Neural cell (in vitro differentiated cells): ENCODE measurements around the gene ITGB1BP2. TPM values are rescaled to one million over a fixed set of nuclear protein-coding genes. Genes with fewer than 3 reads are reported as not detected.

Source experiments
- H2AFZ ChIP-seq: fragments of 200-600, 300-800 bp; sonication (generic), shearing (Covaris generic); 2 replicates; pipeline ENCODE4 v1.6.0; 2014; ENCODE audit warnings: low read depth, mild to moderate bottlenecking, antibody characterized with exemption, low read length, moderate library complexity
- H3F3A ChIP-seq: fragments of 200-600 bp; shearing (Covaris generic); 2 replicates; pipeline ENCODE4 v1.6.1; 2016; ENCODE audit warnings: mild to moderate bottlenecking, moderate library complexity, mixed read lengths, antibody characterized with exemption, low read length; ENCODE audit not compliant: insufficient read depth, poor library complexity, severe bottlenecking
- H3K27ac ChIP-seq: fragments of 200-600, 300-800 bp; sonication (generic), shearing (Covaris generic); 2 replicates; pipeline ENCODE4 v1.5.1; 2014; ENCODE audit warnings: mild to moderate bottlenecking, low read length, moderate library complexity
- H3K27me3 ChIP-seq: fragments of 300-800, 200-600 bp; sonication (generic), shearing (Covaris generic); 2 replicates; pipeline ENCODE4 v1.6.0; 2014; ENCODE audit warnings: mild to moderate bottlenecking, low read depth, low read length, moderate library complexity; ENCODE audit not compliant: insufficient read depth
- H3K36me3 ChIP-seq: fragments of 300-800, 200-600 bp; sonication (generic), shearing (Covaris generic); 2 replicates; pipeline ENCODE4 v1.5.1; 2014; ENCODE audit warnings: mild to moderate bottlenecking, antibody characterized with exemption, low read length, moderate library complexity; ENCODE audit not compliant: insufficient read depth
- H3K4me2 ChIP-seq: fragments of 300-800, 200-600 bp; sonication (generic), shearing (Covaris generic); 2 replicates; pipeline ENCODE4 v1.6.0; 2014; ENCODE audit warnings: mild to moderate bottlenecking, low read length
- H3K4me3 ChIP-seq: fragments of 300-800, 200-600 bp; sonication (generic), shearing (Covaris generic); 2 replicates; pipeline ENCODE4 v1.5.1; 2014; ENCODE audit warnings: mild to moderate bottlenecking, low read length, moderate library complexity
- H3K79me2 ChIP-seq: fragments of 200-600 bp; shearing (Covaris generic); replicated peaks from 2 replicates; pipeline ENCODE4 v1.6.0; 2014; ENCODE audit warnings: mild to moderate bottlenecking, low read length, moderate library complexity; ENCODE audit not compliant: insufficient read depth
- H3K9ac ChIP-seq: fragments of 300-800, 200-600 bp; sonication (generic), shearing (Covaris generic); 2 replicates; pipeline ENCODE4 v1.6.1; 2016; ENCODE audit warnings: mild to moderate bottlenecking, low read length, mixed read lengths
- H3K9me2 ChIP-seq: fragments of 200-600 bp; shearing (Covaris generic); 2 replicates; pipeline ENCODE4 v1.6.1; 2016; ENCODE audit warnings: mild to moderate bottlenecking, low read length, mixed read lengths; ENCODE audit not compliant: insufficient read depth
- H3K9me3 ChIP-seq: fragments of 200-600, 300-800 bp; sonication (generic), shearing (Covaris generic); 2 replicates; pipeline ENCODE4 v1.6.1; 2016; ENCODE audit warnings: mild to moderate bottlenecking, mixed run types, low read length, moderate library complexity, mixed read lengths
- H4K20me1 ChIP-seq: fragments of 200-600 bp; shearing (Covaris generic); 2 replicates; pipeline ENCODE4 v1.6.1; 2016; ENCODE audit warnings: mild to moderate bottlenecking, mixed run types; ENCODE audit not compliant: insufficient read depth
- EP300 ChIP-seq: fragments of 450-650 bp; conservative IDR thresholded peaks from 2 replicates; pipeline ENCODE4 v1.6.1; 2014; ENCODE audit warnings: antibody characterized with exemption, mild to moderate bottlenecking, moderate library complexity; ENCODE audit not compliant: poor library complexity, severe bottlenecking
- EZH2 ChIP-seq: fragments of 200-600, 300-800 bp; shearing (Covaris generic), sonication (generic); IDR thresholded peaks from 2 replicates; pipeline ENCODE4 v1.6.1; 2014; ENCODE audit warnings: antibody characterized with exemption, low read length, borderline replicate concordance, mild to moderate bottlenecking; ENCODE audit not compliant: insufficient read depth, poor library complexity, severe bottlenecking
- MXI1 ChIP-seq: fragments of 450-650 bp; conservative IDR thresholded peaks from 2 replicates; pipeline ENCODE4 v1.6.1; 2014; ENCODE audit warnings: antibody characterized with exemption, mild to moderate bottlenecking; ENCODE audit not compliant: poor library complexity, severe bottlenecking
- POLR2AphosphoS5 ChIP-seq: IDR thresholded peaks from 2 replicates; pipeline ENCODE4 v1.6.1; 2012
- RAD21 ChIP-seq: fragments of 450-650 bp; conservative IDR thresholded peaks from 2 replicates; pipeline ENCODE4 v1.6.1; 2014; ENCODE audit warnings: antibody characterized with exemption, mild to moderate bottlenecking, moderate library complexity
- SMC3 ChIP-seq: fragments of 450-650 bp; conservative IDR thresholded peaks from 2 replicates; pipeline ENCODE4 v1.6.1; 2014; ENCODE audit warnings: antibody characterized with exemption, mild to moderate bottlenecking, moderate library complexity; ENCODE audit not compliant: poor library complexity
- TAF1 ChIP-seq: IDR thresholded peaks from 2 replicates; pipeline ENCODE4 v1.6.1; 2012; ENCODE audit warnings: low read depth
- polyA plus RNA-seq: library from polyadenylated mRNA; depleted of rRNA; stranded (reverse); fragments of >200 nt; gene quantifications from 2 replicates; pipeline ENCODE4 v1.2.3, GENCODE V29; 2014
- TF ChIP-seq, protein P1 (sequence below): IDR thresholded peaks from 2 replicates; pipeline ENCODE4 v1.6.1; 2012; ENCODE audit warnings: borderline replicate concordance
- TF ChIP-seq, protein P2 (sequence below): fragments of 450-650 bp; IDR thresholded peaks from 2 replicates; pipeline ENCODE4 v1.5.1; 2014; ENCODE audit warnings: antibody characterized with exemption, mild to moderate bottlenecking, moderate library complexity; ENCODE audit not compliant: poor library complexity, severe bottlenecking

The ITGB1BP2 gene
- polyA plus RNA-seq, 1 donor from 2014 or later, result 2.8 TPM

DNA sequence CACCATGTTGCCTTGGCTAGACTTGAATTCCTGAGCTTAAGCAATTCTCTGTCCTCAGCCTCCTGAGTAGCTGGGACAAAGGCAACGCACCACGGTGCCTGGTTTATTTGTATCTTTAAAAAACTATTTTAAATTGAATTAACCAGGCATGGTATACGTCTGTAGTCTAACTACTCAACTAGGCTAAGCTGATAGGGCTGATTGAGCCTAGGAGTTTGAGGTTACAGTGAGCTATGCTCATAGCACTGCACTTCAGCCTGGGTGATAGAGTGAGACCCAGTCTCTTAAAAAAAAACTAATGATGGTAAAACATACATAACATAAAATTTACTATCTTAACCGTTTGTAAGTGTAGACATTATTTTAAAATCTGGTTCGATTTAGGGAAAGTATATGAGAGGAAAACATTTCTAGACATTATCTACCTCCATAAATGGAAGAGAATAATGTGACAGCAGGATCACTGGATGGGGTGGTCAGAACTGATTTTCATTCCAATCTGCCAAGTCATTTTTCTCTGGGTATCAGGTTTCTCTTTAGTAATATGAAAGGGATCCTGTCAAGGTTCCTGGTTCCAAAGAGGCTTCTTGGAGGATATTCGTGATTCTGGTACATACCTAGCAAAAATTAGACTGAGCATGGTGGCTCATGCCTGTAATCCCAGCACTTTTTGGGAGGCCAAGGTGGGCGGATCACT is 8.7 kb upstream of the ITGB1BP2 start:
- Histone ChIP-seq H3K27ac (no peak overlapping the region), H3K4me2 (no peak overlapping the region), H3F3A (no peaks in the 10 kb centered on the region), H3K9ac (no peak overlapping the region), H3K36me3 (no peaks in the 10 kb centered on the region), H3K79me2 (peaks cover 16% of the 10 kb centered on the region), H4K20me1 (no peaks in the 10 kb centered on the region), H3K9me2 (no peaks in the 10 kb centered on the region), H3K27me3 (no peaks in the 10 kb centered on the region), H3K9me3 (no peaks in the 10 kb centered on the region), H2AFZ (no peak overlapping the region), H3K4me3 (no peak overlapping the region)
- TF ChIP-seq, protein P1, sequence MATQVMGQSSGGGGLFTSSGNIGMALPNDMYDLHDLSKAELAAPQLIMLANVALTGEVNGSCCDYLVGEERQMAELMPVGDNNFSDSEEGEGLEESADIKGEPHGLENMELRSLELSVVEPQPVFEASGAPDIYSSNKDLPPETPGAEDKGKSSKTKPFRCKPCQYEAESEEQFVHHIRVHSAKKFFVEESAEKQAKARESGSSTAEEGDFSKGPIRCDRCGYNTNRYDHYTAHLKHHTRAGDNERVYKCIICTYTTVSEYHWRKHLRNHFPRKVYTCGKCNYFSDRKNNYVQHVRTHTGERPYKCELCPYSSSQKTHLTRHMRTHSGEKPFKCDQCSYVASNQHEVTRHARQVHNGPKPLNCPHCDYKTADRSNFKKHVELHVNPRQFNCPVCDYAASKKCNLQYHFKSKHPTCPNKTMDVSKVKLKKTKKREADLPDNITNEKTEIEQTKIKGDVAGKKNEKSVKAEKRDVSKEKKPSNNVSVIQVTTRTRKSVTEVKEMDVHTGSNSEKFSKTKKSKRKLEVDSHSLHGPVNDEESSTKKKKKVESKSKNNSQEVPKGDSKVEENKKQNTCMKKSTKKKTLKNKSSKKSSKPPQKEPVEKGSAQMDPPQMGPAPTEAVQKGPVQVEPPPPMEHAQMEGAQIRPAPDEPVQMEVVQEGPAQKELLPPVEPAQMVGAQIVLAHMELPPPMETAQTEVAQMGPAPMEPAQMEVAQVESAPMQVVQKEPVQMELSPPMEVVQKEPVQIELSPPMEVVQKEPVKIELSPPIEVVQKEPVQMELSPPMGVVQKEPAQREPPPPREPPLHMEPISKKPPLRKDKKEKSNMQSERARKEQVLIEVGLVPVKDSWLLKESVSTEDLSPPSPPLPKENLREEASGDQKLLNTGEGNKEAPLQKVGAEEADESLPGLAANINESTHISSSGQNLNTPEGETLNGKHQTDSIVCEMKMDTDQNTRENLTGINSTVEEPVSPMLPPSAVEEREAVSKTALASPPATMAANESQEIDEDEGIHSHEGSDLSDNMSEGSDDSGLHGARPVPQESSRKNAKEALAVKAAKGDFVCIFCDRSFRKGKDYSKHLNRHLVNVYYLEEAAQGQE, result no peak
- TF ChIP-seq EZH2, result no peak
- TF ChIP-seq, protein P2, sequence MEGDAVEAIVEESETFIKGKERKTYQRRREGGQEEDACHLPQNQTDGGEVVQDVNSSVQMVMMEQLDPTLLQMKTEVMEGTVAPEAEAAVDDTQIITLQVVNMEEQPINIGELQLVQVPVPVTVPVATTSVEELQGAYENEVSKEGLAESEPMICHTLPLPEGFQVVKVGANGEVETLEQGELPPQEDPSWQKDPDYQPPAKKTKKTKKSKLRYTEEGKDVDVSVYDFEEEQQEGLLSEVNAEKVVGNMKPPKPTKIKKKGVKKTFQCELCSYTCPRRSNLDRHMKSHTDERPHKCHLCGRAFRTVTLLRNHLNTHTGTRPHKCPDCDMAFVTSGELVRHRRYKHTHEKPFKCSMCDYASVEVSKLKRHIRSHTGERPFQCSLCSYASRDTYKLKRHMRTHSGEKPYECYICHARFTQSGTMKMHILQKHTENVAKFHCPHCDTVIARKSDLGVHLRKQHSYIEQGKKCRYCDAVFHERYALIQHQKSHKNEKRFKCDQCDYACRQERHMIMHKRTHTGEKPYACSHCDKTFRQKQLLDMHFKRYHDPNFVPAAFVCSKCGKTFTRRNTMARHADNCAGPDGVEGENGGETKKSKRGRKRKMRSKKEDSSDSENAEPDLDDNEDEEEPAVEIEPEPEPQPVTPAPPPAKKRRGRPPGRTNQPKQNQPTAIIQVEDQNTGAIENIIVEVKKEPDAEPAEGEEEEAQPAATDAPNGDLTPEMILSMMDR, result no peak
- no peak for TF ChIP-seq POLR2AphosphoS5
- TF ChIP-seq RAD21, result no peak

DNA sequence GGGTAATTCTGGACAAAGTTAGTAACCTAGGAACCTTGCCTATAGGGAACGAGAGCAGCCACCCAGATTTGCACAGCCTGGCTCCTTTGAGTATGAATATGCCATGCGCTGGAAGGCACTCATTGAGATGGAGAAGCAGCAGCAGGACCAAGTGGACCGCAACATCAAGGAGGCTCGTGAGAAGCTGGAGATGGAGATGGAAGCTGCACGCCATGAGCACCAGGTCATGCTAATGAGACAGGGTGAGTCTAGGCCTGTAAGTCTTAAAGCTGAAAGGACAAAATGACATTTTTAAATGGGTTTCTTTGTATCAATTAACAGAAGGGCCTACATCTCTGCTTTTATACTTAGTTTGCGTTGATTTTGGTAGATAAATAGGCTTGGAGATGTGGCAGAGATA is 4.7 kb upstream of the ITGB1BP2 start:
- H3K9me2 ChIP-seq, result no peaks in the 10 kb centered on the region
- no peak overlapping the region for H3K4me2 ChIP-seq
- H3K27ac ChIP-seq, result no peak overlapping the region
- no peak overlapping the region for H3K9ac ChIP-seq
- no peaks in the 10 kb centered on the region for H3K36me3 ChIP-seq
- no peaks in the 10 kb centered on the region for H4K20me1 ChIP-seq
- H3K27me3 ChIP-seq, result no peaks in the 10 kb centered on the region
- no peaks in the 10 kb centered on the region for H3K79me2 ChIP-seq
- no peak overlapping the region for H2AFZ ChIP-seq
- TF ChIP-seq POLR2AphosphoS5 (no peak), RAD21 (no peak), SMC3 (no peak), EP300 (no peak), TAF1 (no peak), MXI1 (no peak), EZH2 (no peak)
- TF ChIP-seq, protein P1, result no peak
- TF ChIP-seq, protein P2, result no peak
- no peaks in the 10 kb centered on the region for H3K9me3 ChIP-seq
- no peak overlapping the region for H3K4me3 ChIP-seq
- no peaks in the 10 kb centered on the region for H3F3A ChIP-seq
